H1 (cell line): ENCODE results near the gene CAMTA1. TPM values are rescaled to one million over a fixed set of nuclear protein-coding genes. Genes with fewer than 3 reads are reported as not detected.

ENCODE experiments used
- CTCF ChIA-PET: fragments of 300-600 bp; sonication (Branson Sonifier 250); formaldehyde crosslinking; loops from one replicate; lab custom pipeline; 2021; ENCODE audit not compliant: partially characterized antibody; lab: Charles Lee
- POLR2A ChIA-PET: fragments of 300-600 bp; sonication (Branson Sonifier 250); formaldehyde crosslinking; loops from one replicate; lab custom pipeline; 2021; ENCODE audit warnings: inconsistent platforms; ENCODE audit not compliant: partially characterized antibody; lab: Charles Lee
- DNase-seq, 2 experiments: peaks; one replicate each; pipeline versions ENCODE4 v3.0.0 to v3.0.0-alpha.2; 2010 to 2022; ENCODE audit warnings: low spot score in 2 of 2, low read depth in 1 of 2, mixed read lengths in 1 of 2
- FAIRE-seq: peaks from 2 replicates; lab custom pipeline; 2011; peaks lifted over from hg19 to GRCh38; lab: Jason Lieb, UNC
- H2AFZ ChIP-seq: 2 replicates; pipeline ENCODE4 v1.8.1; 2012; ENCODE audit warnings: low read length, inconsistent platforms
- H2AK5ac ChIP-seq: 2 replicates; pipeline ENCODE4 v1.6.1; 2013; ENCODE audit warnings: low read depth, low read length
- H2BK120ac ChIP-seq: replicated peaks from 2 replicates; pipeline ENCODE3; 2013; ENCODE audit warnings: low read depth, low read length, inconsistent platforms
- H2BK12ac ChIP-seq: 2 replicates; pipeline ENCODE4 v1.6.1; 2013; ENCODE audit warnings: low read depth, low read length
- H2BK15ac ChIP-seq: 2 replicates; pipeline ENCODE4 v1.6.1; 2013; ENCODE audit warnings: low read length
- H2BK20ac ChIP-seq: 2 replicates; pipeline ENCODE4 v1.6.1; 2013; ENCODE audit warnings: low read length
- H2BK5ac ChIP-seq: 2 replicates; pipeline ENCODE4 v1.6.1; 2013; ENCODE audit warnings: low read depth, low read length
- H3K14ac ChIP-seq: 2 replicates; pipeline ENCODE4 v1.6.1; 2013; ENCODE audit warnings: inconsistent platforms; ENCODE audit not compliant: insufficient read length
- H3K18ac ChIP-seq: 2 replicates; pipeline ENCODE4 v1.6.1; 2013; ENCODE audit warnings: low read length; ENCODE audit errors: extremely low read depth
- H3K23ac ChIP-seq: 2 replicates; pipeline ENCODE4 v1.6.1; 2013; ENCODE audit warnings: inconsistent platforms; ENCODE audit not compliant: insufficient read length
- H3K23me2 ChIP-seq: 2 replicates; pipeline ENCODE4 v1.6.1; 2013; ENCODE audit warnings: low read depth, low read length
- H3K27ac ChIP-seq: 2 replicates; pipeline ENCODE4 v1.6.1; 2011; ENCODE audit warnings: low read depth, low read length, inconsistent platforms
- H3K27me3 ChIP-seq, 4 experiments: replicated peaks in 1 of 4; 1 replicate in 1 of 4; 2 replicates in 3 of 4; pipeline versions ENCODE4 v1.6.1 to v1.8.1; 2011 to 2013; ENCODE audit warnings: low read length in 3 of 4, mild to moderate bottlenecking in 3 of 4, inconsistent platforms in 2 of 4, mixed read lengths in 2 of 4, moderate library complexity in 1 of 4; ENCODE audit not compliant: control insufficient read depth in 3 of 4, insufficient read depth in 3 of 4; ENCODE audit errors: extremely low read depth in 1 of 4
- H3K36me3 ChIP-seq, 4 experiments: 2 replicates each; pipeline versions ENCODE4 v1.6.1 to v1.8.1; 2011 to 2013; ENCODE audit warnings: mild to moderate bottlenecking in 4 of 4, low read length in 3 of 4, moderate library complexity in 2 of 4, control low read depth in 1 of 4, inconsistent platforms in 1 of 4; ENCODE audit not compliant: insufficient read depth in 4 of 4, control insufficient read depth in 2 of 4
- H3K4ac ChIP-seq: replicated peaks from 2 replicates; pipeline ENCODE3; 2013; ENCODE audit warnings: low read length, low read depth, mixed read lengths, inconsistent platforms; ENCODE audit not compliant: insufficient read length
- H3K4me1 ChIP-seq, 4 experiments: replicated peaks in 1 of 4; 1 replicate in 1 of 4; 2 replicates in 3 of 4; pipeline versions ENCODE4 v1.6.1 to v1.8.1; 2011 to 2013; ENCODE audit warnings: low read length in 3 of 4, inconsistent platforms in 2 of 4, mixed read lengths in 1 of 4; ENCODE audit not compliant: insufficient read depth in 4 of 4, control insufficient read depth in 3 of 4
- H3K4me2 ChIP-seq, 2 experiments: 2 replicates each; pipeline versions ENCODE4 v1.6.1 to v1.8.1; 2011 to 2013; ENCODE audit warnings: low read depth in 2 of 2, low read length in 2 of 2, control low read depth in 1 of 2, inconsistent platforms in 1 of 2, mild to moderate bottlenecking in 1 of 2; ENCODE audit not compliant: insufficient read depth in 1 of 2
- H3K4me3 ChIP-seq, 4 experiments: fragments of 200-600, 300-600 bp in 1 of 4; sonication (generic), shearing (Covaris generic), sonication (Bioruptor Twin) in 1 of 4; 2 replicates each; pipeline versions ENCODE4 v1.5.1 to v1.8.1; 2011 to 2016; ENCODE audit warnings: low read length in 4 of 4, low read depth in 3 of 4, control low read depth in 2 of 4, inconsistent platforms in 2 of 4, mild to moderate bottlenecking in 2 of 4, mixed read lengths in 1 of 4, moderate library complexity in 1 of 4; ENCODE audit not compliant: insufficient read depth in 2 of 4; ENCODE audit errors: extremely low read depth in 1 of 4
- H3K56ac ChIP-seq: replicated peaks from 2 replicates; pipeline ENCODE3; 2013; ENCODE audit warnings: low read depth, mild to moderate bottlenecking, mixed read lengths, low read length, inconsistent platforms; ENCODE audit not compliant: insufficient read length
- H3K79me1 ChIP-seq: 2 replicates; pipeline ENCODE4 v1.6.1; 2013; ENCODE audit warnings: low read depth, low read length, control low read depth
- H3K79me2 ChIP-seq, 2 experiments: 2 replicates each; pipeline versions ENCODE4 v1.6.1 to v1.8.1; 2012 to 2013; ENCODE audit warnings: low read length in 2 of 2, mild to moderate bottlenecking in 2 of 2, inconsistent platforms in 1 of 2; ENCODE audit not compliant: insufficient read depth in 2 of 2, control insufficient read depth in 1 of 2
- H3K9ac ChIP-seq, 4 experiments: replicated peaks in 1 of 4; 1 replicate in 1 of 4; 2 replicates in 3 of 4; pipeline versions ENCODE4 v1.6.1 to v1.8.1; 2011 to 2013; ENCODE audit warnings: low read depth in 3 of 4, low read length in 3 of 4, control low read depth in 2 of 4, mild to moderate bottlenecking in 2 of 4, moderate library complexity in 2 of 4, inconsistent platforms in 1 of 4; ENCODE audit errors: extremely low read depth in 1 of 4
- H3K9me3 ChIP-seq, 2 experiments: 2 replicates each; pipeline versions ENCODE4 v1.6.1 to v1.8.1; 2012 to 2013; ENCODE audit warnings: mild to moderate bottlenecking in 2 of 2, moderate library complexity in 2 of 2, control low read depth in 1 of 2, inconsistent platforms in 1 of 2, low read depth in 1 of 2, low read length in 1 of 2, mixed read lengths in 1 of 2; ENCODE audit not compliant: insufficient read depth in 2 of 2
- H4K20me1 ChIP-seq, 2 experiments: replicated peaks in 1 of 2; 2 replicates each; pipeline versions ENCODE3 to v1.8.1; 2011 to 2013; ENCODE audit warnings: inconsistent platforms in 2 of 2, low read length in 2 of 2, mild to moderate bottlenecking in 1 of 2; ENCODE audit not compliant: insufficient read depth in 2 of 2, control insufficient read depth in 1 of 2
- H4K5ac ChIP-seq: 2 replicates; pipeline ENCODE4 v1.6.1; 2013; ENCODE audit warnings: low read length, low read depth, mixed read lengths, inconsistent platforms; ENCODE audit not compliant: insufficient read length
- H4K8ac ChIP-seq: 2 replicates; pipeline ENCODE4 v1.8.0; 2013; ENCODE audit warnings: mild to moderate bottlenecking, moderate library complexity, low read length, inconsistent platforms; ENCODE audit not compliant: insufficient read depth; ENCODE audit errors: extremely low read depth
- H4K91ac ChIP-seq: replicated peaks from 2 replicates; pipeline ENCODE3; 2013; ENCODE audit warnings: low read length, mixed read lengths, inconsistent platforms; ENCODE audit not compliant: insufficient read length
- RAD21 ChIP-seq, 2 experiments: IDR thresholded peaks in 1 of 2; conservative IDR thresholded peaks in 1 of 2; 2 replicates each; pipeline ENCODE4 v1.6.1; 2011; ENCODE audit warnings: low read depth in 2 of 2, low read length in 2 of 2, improper control_type of control experiment in 1 of 2, inconsistent platforms in 1 of 2, mild to moderate bottlenecking in 1 of 2, moderate library complexity in 1 of 2
- WGBS, 2 experiments: shearing (Covaris generic) in 1 of 2; methylation state at CpG; one replicate each; pipeline versions ENCODE4 v1.1.6 to v1.1.7; 2013 to 2015; ENCODE audit warnings: low lambda C conversion rate in 2 of 2, mixed read lengths in 2 of 2, inconsistent platforms in 1 of 2, low coverage in 1 of 2, missing lambda C conversion rate in 1 of 2; ENCODE audit not compliant: insufficient replicate concordance in 2 of 2, insufficient coverage in 1 of 2, insufficient read length in 1 of 2; ENCODE audit errors: extremely low coverage in 1 of 2, missing lambda C conversion rate in 1 of 2; 5-methylcytosine and 5-hydroxymethylcytosine counted together
- polyA plus RNA-seq, 7 experiments: library from polyadenylated mRNA; depleted of rRNA in 3 of 7; stranded (reverse) in 5 of 7; unstranded in 2 of 7; fragments of >200 nt in 5 of 7; fragments of 200-250 nt in 2 of 7; gene quantifications; 1 replicate in 5 of 7; 2 replicates in 1 of 7; 4 replicates in 1 of 7; pipeline versions ENCODE4 v1.2.1 to v1.2.3, GENCODE V29; 2011 to 2013; ENCODE audit warnings: missing spikeins in 2 of 7, mixed read lengths in 2 of 7
- total RNA-seq: library from RNA; stranded (reverse); fragmentation: NEBNext Ultra II Directional; extraction: Animal tissue kit (Norgen Biotek cat#: 25700); gene quantifications from 2 replicates; pipeline ENCODE4 v1.2.1, GENCODE V29; 2021

The CAMTA1 gene
- total and polyA plus RNA-seq, 2 of the 8 experiments (the other 6 are each of a cell fraction or from before 2014, with no cell fraction given): 65.0 to 119 TPM

DNA sequence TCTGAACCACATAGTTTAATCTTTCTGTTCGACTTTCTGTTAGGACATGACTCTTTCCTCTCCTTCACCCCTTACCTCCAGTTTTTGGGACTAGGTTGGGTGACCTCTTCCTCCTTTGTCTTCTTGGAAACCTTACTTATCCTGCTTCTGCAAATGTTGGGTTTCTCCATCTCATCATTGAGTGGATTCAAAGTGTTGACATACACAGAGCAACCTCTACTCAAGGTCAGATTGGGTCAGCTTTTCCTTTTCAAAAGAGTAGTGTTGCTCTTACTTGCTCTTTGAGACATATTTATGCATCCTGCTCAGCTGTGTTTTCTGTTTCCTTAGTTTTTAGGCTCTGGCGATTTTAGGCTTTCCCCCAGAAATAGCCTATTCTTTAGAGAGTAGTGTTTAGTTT is 3.7 kb downstream of the CAMTA1 start:
- FAIRE-seq (no peak), DNase-seq (no peak)
- no peak overlapping the region for H3K14ac ChIP-seq
- H4K20me1 ChIP-seq: peaks cover 23 to 28% of the 10 kb centered on the region in 2 experiments
- H2BK15ac ChIP-seq: no peak overlapping the region
- H3K9ac ChIP-seq: no peak overlapping the region
- no peak overlapping the region for H2AFZ ChIP-seq
- H2BK20ac ChIP-seq: no peak overlapping the region
- no peak overlapping the region for H2BK120ac ChIP-seq
- no peaks in the 10 kb centered on the region for H3K27me3 ChIP-seq
- H3K9me3 ChIP-seq: no peaks in the 10 kb centered on the region
- H3K79me2 ChIP-seq: peaks cover 36 to 81% of the 10 kb centered on the region in 2 experiments
- H3K4me3 ChIP-seq: no peak overlapping the region
- H3K4ac ChIP-seq: no peak overlapping the region
- peaks cover 0 to 3% (median 0%) of the 10 kb centered on the region in 4 experiments; a peak in 1 of 8 replicates for H3K36me3 ChIP-seq
- H2BK12ac ChIP-seq: no peak overlapping the region
- H3K23me2 ChIP-seq: peaks cover 5% of the 10 kb centered on the region
- no peak overlapping the region for H2BK5ac ChIP-seq
- POLR2A ChIA-PET: interaction anchor here (0.6 kb wide), 2 partner anchors 48 to 1378 kb away, joined by 3 read pairs; no protein-coding TSS in a partner anchor
- WGBS, 2 experiments: 79% methylated on average over 2 of the region's 2 CpGs; no CpG with 5 or more reads in 1 of the 2 experiments
- CTCF ChIA-PET: interaction anchor here (1.1 kb wide), 1 partner anchor 101 kb away, joined by 3 read pairs; no protein-coding TSS in a partner anchor
- no peak overlapping the region for H3K23ac ChIP-seq
- H3K79me1 ChIP-seq: peaks cover 27% of the 10 kb centered on the region
- no peak overlapping the region for H4K8ac ChIP-seq
- H3K4me2 ChIP-seq: no peak overlapping the region
- peaks cover 3 to 15% (median 10%) of the 10 kb centered on the region in 4 experiments; a peak in 6 of 7 replicates for H3K4me1 ChIP-seq
- no peak overlapping the region for H2AK5ac ChIP-seq
- TF ChIP-seq RAD21 (IDR thresholded peaks at IDR 0.05 in 1 of 2, conservative IDR thresholded peaks at IDR 0.05 in 1 of 2; ENCODE audit: low read depth in 2 of 2, low read length in 2 of 2): no peak
- H4K91ac ChIP-seq: no peak overlapping the region
- no peak overlapping the region for H3K56ac ChIP-seq
- no peak overlapping the region for H4K5ac ChIP-seq
- no peak overlapping the region for H3K18ac ChIP-seq
- H3K27ac ChIP-seq: no peak overlapping the region
